ENCODE measurements around the gene THAP3.
A peak's percentile ranks its signal among the peaks of the same experiment; 100 is the strongest.
"Not testable (repeated sequence)": the region's sequence is repeated elsewhere in the genome, so short reads cannot be mapped to it uniquely, and the experiment has no call there.

Gene THAP3

GRCh38 chr1:6591644-6592043, 33.0 kb upstream of the THAP3 start:
- no peak for DNase-seq

GRCh38 chr1:6592441-6592840, 32.2 kb upstream of the THAP3 start:
- DNase-seq: no peak

GRCh38 chr1:6592865-6593593, 31.6 kb upstream of the THAP3 start:
- no peak for DNase-seq

GRCh38 chr1:6593810-6594209, 30.9 kb upstream of the THAP3 start:
- DNase-seq: no peak

- DNase-seq: no peak
Measured at GRCh38 chr1:6594977-6595740, 29.5 kb upstream of the THAP3 start.

- DNase-seq: no peak
Measured at GRCh38 chr1:6596351-6596750, 28.3 kb upstream of the THAP3 start.

- DNase-seq: no peak
Measured at GRCh38 chr1:6596886-6597776, 27.5 kb upstream of the THAP3 start.

GRCh38 chr1:6597777-6598131, 26.9 kb upstream of the THAP3 start:
- no peak for DNase-seq

- DNase-seq: peak; percentile 57
Measured at GRCh38 chr1:6599141-6599975, 25.3 kb upstream of the THAP3 start.

- not testable (repeated sequence) for DNase-seq
Measured at GRCh38 chr1:6599991-6600390, 24.7 kb upstream of the THAP3 start.

GRCh38 chr1:6600410-6601048, 24.1 kb upstream of the THAP3 start:
- no peak for DNase-seq

- DNase-seq: peak; percentile 72
Measured at GRCh38 chr1:6601049-6601922, 23.4 kb upstream of the THAP3 start.

- DNase-seq: no peak
Measured at GRCh38 chr1:6601923-6602668, 22.6 kb upstream of the THAP3 start.

GRCh38 chr1:6602669-6603237, 21.9 kb upstream of the THAP3 start, which contains the start of gene KLHL21:
TSS of gene KLHL21 (minus strand) at chr1:6602869. CDS start at chr1:6602817, 52 bp downstream.
- peak; percentile 83 for DNase-seq

GRCh38 chr1:6603238-6603914, 21.3 kb upstream of the THAP3 start:
- peak; percentile 31 for DNase-seq

GRCh38 chr1:6603915-6604558, 20.6 kb upstream of the THAP3 start:
- no peak for DNase-seq

GRCh38 chr1:6612641-6613360, 11.9 kb upstream of the THAP3 start:
- DNase-seq: no peak
